GM12878 (cell line): ENCODE data around the gene UBE2D4. TPM values are rescaled to one million over a fixed set of nuclear protein-coding genes. Genes with fewer than 3 reads are reported as not detected.
A peak's percentile ranks its signal among the peaks of the same experiment; 100 is the strongest.

Experiments
- ATAC-seq: fragments of 200-7000 bp; cut with Tn5 transposase; 3 replicates; pipeline ENCODE4 v1.9.1; 2020; ENCODE audit warnings: mild to moderate bottlenecking, moderate library complexity
- BruUV-seq: library from RNA; stranded (reverse); fragments of 400-500 nt; replicated peaks from 2 replicates; lab custom pipeline; 2021; lab: Mats Ljungman, UMichigan
- CTCF ChIA-PET: fragments of 300-600 bp; sonication (Branson Sonifier 250); formaldehyde crosslinking; extraction: SDS; loops from one replicate; lab custom pipeline; 2021; ENCODE audit warnings: inconsistent platforms; lab: Yijun Ruan, JAX
- POLR2A ChIA-PET: fragments of 350-600 bp; formaldehyde crosslinking; extraction: SDS; loops from one replicate; lab custom pipeline; 2021; ENCODE audit warnings: inconsistent platforms; lab: Charles Lee
- RAD21 ChIA-PET: fragments of 300-600 bp; sonication (Branson Sonifier 250); formaldehyde crosslinking; loops from one replicate; lab custom pipeline; 2023; ENCODE audit warnings: antibody characterized with exemption; ENCODE audit not compliant: unreplicated experiment; lab: Charles Lee
- SMC1A ChIA-PET: fragments of 300-600 bp; sonication (Branson Sonifier 250); formaldehyde crosslinking; loops from one replicate; lab custom pipeline; 2023; ENCODE audit not compliant: unreplicated experiment, uncharacterized antibody; lab: Charles Lee
- DNase-seq: peaks from one replicate; pipeline ENCODE4 v3.0.0-alpha.2; 2011; ENCODE audit warnings: low read depth, low spot score
- FAIRE-seq: peaks from 3 replicates; lab custom pipeline; 2011; peaks lifted over from hg19 to GRCh38; lab: Jason Lieb, UNC
- H2AFZ ChIP-seq: 2 replicates; pipeline ENCODE4 v1.6.0; 2011; ENCODE audit warnings: low read depth, low read length, control low read depth; ENCODE audit not compliant: control insufficient read depth
- H3K27ac ChIP-seq: 2 replicates; pipeline ENCODE4 v1.5.1; 2011; ENCODE audit warnings: control low read depth; ENCODE audit not compliant: control insufficient read depth, insufficient read depth
- H3K27me3 ChIP-seq, 2 experiments: replicated peaks in 1 of 2; 2 replicates each; pipeline versions ENCODE4 v1.6.0 to v1.6.1; 2011; ENCODE audit warnings: low read length in 1 of 2; ENCODE audit not compliant: control insufficient read depth in 2 of 2, insufficient read depth in 2 of 2
- H3K36me3 ChIP-seq, 2 experiments: 2 replicates each; pipeline ENCODE4 v1.5.1; 2011; ENCODE audit warnings: low read length in 1 of 2; ENCODE audit not compliant: control insufficient read depth in 2 of 2, insufficient read depth in 2 of 2
- H3K4me1 ChIP-seq: 2 replicates; pipeline ENCODE4 v1.6.1; 2011; ENCODE audit warnings: mild to moderate bottlenecking, low read length, moderate library complexity, mixed read lengths; ENCODE audit not compliant: control insufficient read depth, insufficient read depth
- H3K4me2 ChIP-seq: 2 replicates; pipeline ENCODE4 v1.6.0; 2011; ENCODE audit warnings: control low read depth; ENCODE audit not compliant: control insufficient read depth, insufficient read depth
- H3K4me3 ChIP-seq: fragments of 200-600 bp; sonication (generic); 2 replicates; pipeline ENCODE4 v1.5.1; 2016
- H3K79me2 ChIP-seq: 2 replicates; pipeline ENCODE4 v1.6.0; 2011; ENCODE audit warnings: low read length; ENCODE audit not compliant: control insufficient read depth, insufficient read depth
- H3K9ac ChIP-seq: 2 replicates; pipeline ENCODE4 v1.8.0; 2011; ENCODE audit warnings: low read length, control low read depth, mixed read lengths; ENCODE audit not compliant: control insufficient read depth, insufficient read depth
- H3K9me3 ChIP-seq: replicated peaks from 3 replicates; pipeline ENCODE4 v1.5.1; 2011; ENCODE audit warnings: mild to moderate bottlenecking, low read length; ENCODE audit not compliant: control insufficient read depth, insufficient read depth
- H4K20me1 ChIP-seq: 2 replicates; pipeline ENCODE4 v1.6.0; 2011; ENCODE audit not compliant: control insufficient read depth, insufficient read depth
- DPF2 ChIP-seq: fragments of 450-650 bp; IDR thresholded peaks from 2 replicates; pipeline ENCODE4 v1.6.1; 2017; ENCODE audit warnings: mild to moderate bottlenecking
- FOXK2 ChIP-seq: fragments of 450-650 bp; IDR thresholded peaks from 2 replicates; pipeline ENCODE4 v1.6.1; 2017; ENCODE audit warnings: mild to moderate bottlenecking, moderate library complexity
- GATAD2B ChIP-seq: fragments of 450-650 bp; conservative IDR thresholded peaks from 2 replicates; pipeline ENCODE4 v1.6.1; 2017; ENCODE audit warnings: low read depth, mild to moderate bottlenecking, moderate library complexity
- IKZF2 ChIP-seq, 2 experiments: fragments of 450-650 bp; IDR thresholded peaks; 2 replicates each; pipeline ENCODE4 v1.6.1; 2017; ENCODE audit warnings: mild to moderate bottlenecking in 2 of 2, moderate library complexity in 2 of 2
- MYB ChIP-seq: fragments of 150-350 bp; IDR thresholded peaks from 2 replicates; pipeline ENCODE4 v1.6.1; 2014; ENCODE audit warnings: mild to moderate bottlenecking, low read depth, low read length, borderline replicate concordance
- NKRF ChIP-seq: fragments of 450-650 bp; conservative IDR thresholded peaks from 2 replicates; pipeline ENCODE4 v1.6.1; 2017; ENCODE audit warnings: mild to moderate bottlenecking, moderate library complexity
- SUPT20H ChIP-seq: IDR thresholded peaks from 2 replicates; pipeline ENCODE4 v1.6.1; 2011; ENCODE audit warnings: low read depth, mild to moderate bottlenecking, low read length, moderate library complexity, borderline replicate concordance; ENCODE audit not compliant: control insufficient read depth
- ZSCAN29 ChIP-seq: fragments of 450-650 bp; IDR thresholded peaks from 2 replicates; pipeline ENCODE4 v1.6.1; 2017; ENCODE audit warnings: mild to moderate bottlenecking, moderate library complexity
- WGBS: methylation state at CpG from one replicate; pipeline ENCODE4 v1.1.6; 2016; ENCODE audit warnings: low lambda C conversion rate; ENCODE audit not compliant: insufficient replicate concordance, insufficient coverage; ENCODE audit errors: missing lambda C conversion rate; 5-methylcytosine and 5-hydroxymethylcytosine counted together
- in situ Hi-C: fragments of 300-500 bp; cut with MboI; formaldehyde crosslinking; loops from 9 replicates; pipeline ENCODE4 v1.14.3; 2018; ENCODE audit warnings: mixed read lengths
- intact Hi-C: fragments of 100-400 bp; cut with micrococcal nuclease; formaldehyde crosslinking; loops from one replicate; pipeline ENCODE4 v1.14.2; 2022; ENCODE audit not compliant: unreplicated experiment
- polyA plus RNA-seq, 11 experiments: library from polyadenylated mRNA; depleted of rRNA in 4 of 11; unstranded in 6 of 11; stranded (reverse) in 5 of 11; fragments of >200 nt; fragmentation: Nextera tagmentation in 4 of 11; fragmentation: Illumina TruSeq in 1 of 11; extraction: Ambion mirVana in 4 of 11; extraction: Trizol in 1 of 11; gene quantifications; 1 replicate in 1 of 11; 2 replicates in 10 of 11; pipeline versions ENCODE4 v1.2.1 to v1.2.3, GENCODE V29; 2011 to 2016; ENCODE audit warnings: inconsistent platforms in 2 of 11, missing spikeins in 2 of 11, low read depth in 1 of 11
- total RNA-seq, 4 experiments: library from RNA; depleted of rRNA in 3 of 4; stranded (reverse); fragments of >200 nt in 3 of 4; fragmentation: Illumina TruSeq in 1 of 4; extraction: Trizol in 1 of 4; gene quantifications; 2 replicates each; pipeline versions ENCODE4 v1.2.1 to v1.2.3, GENCODE V29; 2013 to 2021

The UBE2D4 gene
- total and polyA plus RNA-seq, 10 of the 15 experiments (the other 5 are each of a cell fraction or from before 2014, with no cell fraction given), result 3.5 to 16.6 (median 10.3) TPM

GRCh38 chr7:43905956-43906330 is 20.3 kb upstream of the UBE2D4 start:
- Histone ChIP-seq H2AFZ (peak overlapping the region; percentile 45), H3K9me3 (no peaks in the 10 kb centered on the region), H4K20me1 (no peaks in the 10 kb centered on the region), H3K27me3 (no peaks in the 10 kb centered on the region), H3K27ac (0 out of 2 replicates have a peak overlapping the region, but pooled peaks have one; percentile 17), H3K79me2 (peaks cover 26% of the 10 kb centered on the region), H3K4me2 (peak overlapping the region; percentile 90), H3K4me1 (peaks cover 14% of the 10 kb centered on the region), H3K36me3 (no peaks in the 10 kb centered on the region), H3K9ac (peak overlapping the region; percentile 73), H3K4me3 (peak overlapping the region; percentile 66)
- CTCF ChIA-PET, result interaction anchor here (2.0 kb wide), 1 partner anchor 11 kb away, joined by 9 read pairs; no protein-coding TSS in a partner anchor
- TF ChIP-seq IKZF2 (IDR thresholded peaks at IDR 0.05) (no peak), FOXK2 (no peak), DPF2 (0 out of 2 replicates have a peak, but pooled peaks have one; percentile 20), ZSCAN29 (peak; percentile 14; the same call in 1 of the 2 replicates), GATAD2B (0 out of 2 replicates have a peak, but pooled peaks have one; percentile 15), MYB (no peak), SUPT20H (no peak), NKRF (peak; percentile 55; the same call in 1 of the 2 replicates)
- FAIRE-seq (no peak), ATAC-seq (peak; percentile 50), DNase-seq (no peak)
- POLR2A ChIA-PET, result no interaction called here
- RAD21 ChIA-PET, result no interaction called here
- SMC1A ChIA-PET, result no interaction called here
- in situ Hi-C loops, result no loop called here
- no TSS peak for BruUV-seq
- intact Hi-C loops, result no loop called here
- 2% methylated on average over 38 of the region's 43 CpGs for WGBS
